CD8-positive, alpha-beta memory T cell (primary cell): ENCODE results near the gene CLEC10A. TPM values are rescaled to one million over a fixed set of nuclear protein-coding genes. Genes with fewer than 3 reads are reported as not detected.
A peak's percentile ranks its signal among the peaks of the same experiment; 100 is the strongest.
"Not testable (repeated sequence)": the region's sequence is repeated elsewhere in the genome, so short reads cannot be mapped to it uniquely, and the experiment has no call there.

Experiments used
- CTCF ChIA-PET: fragments of 350-600 bp; sonication (Branson Sonifier 250); formaldehyde crosslinking; loops from one replicate; lab custom pipeline; 2021; ENCODE audit warnings: antibody characterized with exemption; lab: Charles Lee
- POLR2A ChIA-PET: fragments of 350-600 bp; sonication (Branson Sonifier 250); formaldehyde crosslinking; loops from one replicate; lab custom pipeline; 2021; ENCODE audit warnings: antibody characterized with exemption; lab: Charles Lee
- DNase-seq, 5 donors: peaks; one replicate each; pipeline versions ENCODE4 v3.0.0 to v3.0.0-alpha.2; 2020 to 2022; ENCODE audit warnings: mixed read lengths in 1 of 5
- H3K27ac ChIP-seq: one replicate; pipeline ENCODE4 v1.7.0; 2013; ENCODE audit warnings: low read depth, mild to moderate bottlenecking, low read length, moderate library complexity
- H3K27me3 ChIP-seq: 2 replicates; pipeline ENCODE4 v1.7.0; 2013; ENCODE audit warnings: low read length, mild to moderate bottlenecking; ENCODE audit not compliant: insufficient read depth, poor library complexity, severe bottlenecking
- H3K36me3 ChIP-seq: 2 replicates; pipeline ENCODE4 v1.7.0; 2013; ENCODE audit warnings: mild to moderate bottlenecking, low read length, moderate library complexity; ENCODE audit not compliant: insufficient read depth
- H3K4me1 ChIP-seq: 2 replicates; pipeline ENCODE4 v1.7.0; 2013; ENCODE audit warnings: mild to moderate bottlenecking, low read length, moderate library complexity; ENCODE audit not compliant: insufficient read depth
- H3K4me3 ChIP-seq: 2 replicates; pipeline ENCODE4 v1.7.0; 2013; ENCODE audit warnings: mild to moderate bottlenecking, low read length
- H3K9me3 ChIP-seq: 2 replicates; pipeline ENCODE4 v1.7.0; 2013; ENCODE audit warnings: mild to moderate bottlenecking, low read length
- H3K27ac Mint-ChIP-seq, 8 donors: one replicate each; pipeline ENCODE4 v1.8.0; 2020 to 2021; ENCODE audit warnings: mixed read lengths in 8 of 8, mild to moderate bottlenecking in 6 of 8, inconsistent platforms in 3 of 8, moderate library complexity in 3 of 8
- H3K27me3 Mint-ChIP-seq, 2 donors: one replicate each; pipeline ENCODE4 v1.8.0; 2020 to 2021; ENCODE audit warnings: mixed read lengths in 2 of 2, mild to moderate bottlenecking in 1 of 2, moderate library complexity in 1 of 2
- H3K36me3 Mint-ChIP-seq, 3 donors: one replicate each; pipeline ENCODE4 v1.8.0; 2020 to 2021; ENCODE audit warnings: mixed read lengths in 3 of 3, inconsistent platforms in 1 of 3, mild to moderate bottlenecking in 1 of 3
- H3K4me1 Mint-ChIP-seq, 3 donors: one replicate each; pipeline ENCODE4 v1.8.0; 2020 to 2021; ENCODE audit warnings: mixed read lengths in 3 of 3, inconsistent platforms in 1 of 3, mild to moderate bottlenecking in 1 of 3
- H3K4me3 Mint-ChIP-seq, 7 donors: one replicate each; pipeline ENCODE4 v1.8.0; 2020 to 2021; ENCODE audit warnings: mixed read lengths in 7 of 7, mild to moderate bottlenecking in 6 of 7, moderate library complexity in 4 of 7, inconsistent platforms in 2 of 7
- H3K9me3 Mint-ChIP-seq, 5 donors: one replicate each; pipeline ENCODE4 v1.8.0; 2020 to 2022; ENCODE audit warnings: mixed read lengths in 5 of 5, mild to moderate bottlenecking in 3 of 5, moderate library complexity in 2 of 5, inconsistent platforms in 1 of 5
- polyA plus RNA-seq: library from polyadenylated mRNA; unstranded; fragments of 300-500 nt; fragmentation: Illumina TruSeq; gene quantifications from one replicate; pipeline ENCODE4 v1.2.3, GENCODE V29; 2021
- total RNA-seq, 2 experiments: library from RNA; stranded (reverse); gene quantifications; one replicate each; pipeline ENCODE4 v1.2.3, GENCODE V29; 2021

The CLEC10A gene
- total and polyA plus RNA-seq, 3 experiments from 2014 or later: 0.33 to 0.42 TPM; not detected in 1

DNA sequence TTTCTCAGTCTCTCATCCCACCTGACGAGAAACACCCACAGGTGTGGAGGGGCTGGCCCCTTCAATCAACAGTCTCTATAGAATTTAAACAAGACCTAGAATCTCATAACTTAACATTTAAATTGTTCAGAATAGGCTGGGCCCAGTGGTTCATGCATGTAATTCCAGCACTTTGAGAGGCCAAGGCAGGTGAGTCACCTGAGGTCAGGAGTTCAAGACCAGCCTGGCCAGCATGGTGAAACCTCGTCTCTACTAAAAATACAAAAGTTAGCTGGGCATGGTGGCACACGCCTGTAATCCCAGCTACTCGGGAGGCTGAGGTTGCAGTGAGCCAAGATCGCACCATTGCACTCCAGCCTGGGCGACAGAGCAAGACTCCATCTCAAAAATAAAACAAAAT lies 9.5 kb upstream of the CLEC10A start:
- H3K4me1 Mint-ChIP-seq, H3K4me3 Mint-ChIP-seq, H3K27ac Mint-ChIP-seq, POLR2A ChIA-PET, H3K4me3 ChIP-seq, H3K4me1 ChIP-seq, H3K9me3 ChIP-seq, DNase-seq, H3K9me3 Mint-ChIP-seq, H3K36me3 Mint-ChIP-seq, H3K27me3 ChIP-seq, H3K27ac ChIP-seq, CTCF ChIA-PET, H3K36me3 ChIP-seq: not testable (repeated sequence)
- H3K27me3 Mint-ChIP-seq: peaks cover 21 to 31% of the 10 kb centered on the region in 2 donors

DNA sequence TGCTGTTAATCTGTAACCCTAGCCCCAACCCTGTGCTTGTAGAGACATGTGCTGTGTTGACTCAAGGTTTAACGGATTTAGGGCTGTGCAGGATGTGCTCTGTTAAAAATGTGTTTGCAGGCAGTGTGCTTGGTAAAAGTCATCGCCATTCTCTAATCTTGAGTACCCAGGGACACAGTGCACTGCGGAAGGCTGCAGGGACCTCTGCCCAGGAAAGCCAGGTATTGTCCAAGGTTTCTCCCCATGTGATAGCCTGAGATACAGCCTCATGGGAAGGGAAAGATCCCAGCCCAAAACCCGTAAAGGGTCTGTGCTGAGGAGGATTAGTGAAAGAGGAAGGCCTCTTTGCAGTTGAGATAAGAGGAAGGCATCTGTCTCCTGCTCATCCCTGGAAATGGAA lies 8.4 kb upstream of the CLEC10A start:
- not testable (repeated sequence) for H3K27ac Mint-ChIP-seq
- peaks cover 21 to 29% of the 10 kb centered on the region in 2 donors for H3K27me3 Mint-ChIP-seq

DNA sequence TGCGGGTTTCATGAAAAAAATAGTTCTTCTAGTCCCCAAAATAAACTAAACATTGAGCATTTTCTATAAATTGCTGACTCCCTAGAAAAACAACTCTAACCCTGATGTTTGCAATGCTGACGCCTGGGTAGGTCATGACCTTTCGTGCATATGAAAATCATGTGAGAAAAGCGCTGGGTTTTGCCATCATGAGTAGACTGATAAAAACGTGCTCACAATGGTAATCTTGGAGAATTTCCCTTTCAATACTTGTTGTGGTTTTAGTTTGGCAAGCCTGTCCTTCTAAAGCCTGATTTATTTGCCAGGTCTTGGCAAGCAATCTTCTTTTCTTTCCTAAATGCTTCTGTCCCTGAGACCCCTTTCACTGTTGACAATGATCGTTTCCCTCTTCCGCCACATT lies 4.0 kb upstream of the CLEC10A start:
- H3K27me3 ChIP-seq: no peaks in the 10 kb centered on the region
- Mint-ChIP-seq H3K4me1 (peaks cover 34 to 44% (median 37%) of the 10 kb centered on the region in 3 donors), H3K4me3 (no peak overlapping the region), H3K36me3 (no peaks in the 10 kb centered on the region), H3K27me3 (peaks cover 16 to 19% of the 10 kb centered on the region in 2 donors), H3K27ac (peak overlapping the region in 3 of 8 donors; percentile 47 to 64 (median 55)), H3K9me3 (no peaks in the 10 kb centered on the region)
- no peak overlapping the region for H3K4me3 ChIP-seq
- no peak overlapping the region for H3K27ac ChIP-seq
- no peak for DNase-seq
- POLR2A ChIA-PET: no interaction called here
- CTCF ChIA-PET: no interaction called here
- no peaks in the 10 kb centered on the region for H3K36me3 ChIP-seq
- H3K4me1 ChIP-seq: peaks cover 20% of the 10 kb centered on the region
- H3K9me3 ChIP-seq: no peaks in the 10 kb centered on the region

More for the DNA sequence above, 8.4 kb upstream of the CLEC10A start:
- H3K27ac ChIP-seq, CTCF ChIA-PET, H3K9me3 ChIP-seq, H3K4me3 Mint-ChIP-seq, H3K4me1 ChIP-seq, H3K9me3 Mint-ChIP-seq, H3K36me3 ChIP-seq, H3K36me3 Mint-ChIP-seq, POLR2A ChIA-PET, H3K4me3 ChIP-seq, H3K27me3 ChIP-seq, DNase-seq: not testable (repeated sequence)
- H3K4me1 Mint-ChIP-seq: peaks cover 9 to 13% (median 11%) of the 10 kb centered on the region in 3 donors

DNA sequence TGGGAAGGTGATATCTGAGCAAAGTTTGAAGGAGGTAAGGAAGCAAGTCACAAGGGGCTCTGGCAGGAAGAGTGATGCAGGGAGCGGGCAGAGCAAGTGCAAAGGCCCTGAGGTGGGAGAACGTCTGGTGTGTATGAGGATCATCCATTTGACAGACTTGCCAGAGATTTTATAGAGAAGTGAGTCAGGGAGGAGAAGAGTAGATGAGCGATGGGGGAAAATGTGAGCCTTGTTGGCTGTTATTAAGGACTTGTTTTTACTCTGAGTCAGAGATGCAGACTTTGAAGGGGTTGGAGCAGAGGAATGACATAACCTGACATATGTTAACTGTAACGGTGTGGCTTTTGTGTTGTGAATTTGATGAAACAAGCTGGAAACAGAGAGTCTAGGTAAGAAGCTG lies 3.5 kb upstream of the CLEC10A start:
- ChIA-PET CTCF (no interaction called here), POLR2A (no interaction called here)
- H3K4me1 ChIP-seq: peaks cover 20% of the 10 kb centered on the region
- no peaks in the 10 kb centered on the region for H3K9me3 ChIP-seq
- Mint-ChIP-seq H3K36me3 (no peaks in the 10 kb centered on the region), H3K27me3 (peaks cover 12 to 15% of the 10 kb centered on the region in 2 donors), H3K4me3 (peak overlapping the region in 1 of 7 donors; percentile 25), H3K4me1 (peaks cover 34 to 44% (median 37%) of the 10 kb centered on the region in 3 donors), H3K27ac (peak overlapping the region in 1 of 8 donors; percentile 25), H3K9me3 (no peaks in the 10 kb centered on the region)
- no peak overlapping the region for H3K4me3 ChIP-seq
- H3K27me3 ChIP-seq: no peaks in the 10 kb centered on the region
- DNase-seq: no peak
- no peaks in the 10 kb centered on the region for H3K36me3 ChIP-seq
- no peak overlapping the region for H3K27ac ChIP-seq

DNA sequence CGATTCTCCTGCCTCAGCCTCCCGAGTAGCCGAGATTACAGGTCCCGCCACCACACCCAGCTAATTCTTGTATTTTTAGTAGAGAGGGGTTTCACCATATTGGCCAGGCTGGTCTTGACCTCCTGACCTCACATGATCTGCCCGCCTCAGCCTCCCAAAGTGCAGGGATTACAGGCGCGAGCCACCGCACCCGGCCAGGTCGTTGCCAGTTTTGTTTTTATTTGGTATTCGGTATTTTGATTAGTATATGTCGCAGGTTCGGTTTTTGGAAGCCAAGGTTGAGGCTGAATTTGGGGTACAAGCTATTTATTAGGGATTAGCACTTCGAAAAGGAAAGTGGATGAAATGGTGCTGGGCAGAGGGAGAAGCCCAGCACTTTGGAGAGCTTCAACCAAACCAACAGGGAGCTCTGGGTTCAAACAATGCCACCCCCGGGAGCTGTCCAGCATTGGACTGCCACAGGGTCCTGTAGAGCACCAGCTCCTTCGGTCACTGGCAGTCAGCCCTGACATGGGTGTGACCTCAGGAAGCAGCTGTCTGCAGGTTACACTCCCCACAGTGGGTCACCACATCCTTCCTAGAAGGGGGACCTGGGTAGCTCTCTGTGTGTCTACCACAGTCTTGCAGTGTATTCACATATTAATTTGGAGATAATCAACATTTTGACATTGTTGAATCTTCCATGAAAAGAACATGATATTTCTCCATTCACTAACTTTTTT lies 1.5 kb upstream of the CLEC10A start:
- CTCF ChIA-PET: interaction anchor here (1.8 to 2.0 kb wide), 2 partner anchors 29 to 35 kb away, joined by 4 read pairs; no protein-coding TSS in a partner anchor
- peak overlapping the region in 5 of 7 donors; percentile 58 to 75 (median 67) for H3K4me3 Mint-ChIP-seq
- POLR2A ChIA-PET: interaction anchor here (0.5 to 0.7 kb wide), 2 partner anchors 25 to 1880 kb away, joined by 3 read pairs; no protein-coding TSS in a partner anchor

DNA sequence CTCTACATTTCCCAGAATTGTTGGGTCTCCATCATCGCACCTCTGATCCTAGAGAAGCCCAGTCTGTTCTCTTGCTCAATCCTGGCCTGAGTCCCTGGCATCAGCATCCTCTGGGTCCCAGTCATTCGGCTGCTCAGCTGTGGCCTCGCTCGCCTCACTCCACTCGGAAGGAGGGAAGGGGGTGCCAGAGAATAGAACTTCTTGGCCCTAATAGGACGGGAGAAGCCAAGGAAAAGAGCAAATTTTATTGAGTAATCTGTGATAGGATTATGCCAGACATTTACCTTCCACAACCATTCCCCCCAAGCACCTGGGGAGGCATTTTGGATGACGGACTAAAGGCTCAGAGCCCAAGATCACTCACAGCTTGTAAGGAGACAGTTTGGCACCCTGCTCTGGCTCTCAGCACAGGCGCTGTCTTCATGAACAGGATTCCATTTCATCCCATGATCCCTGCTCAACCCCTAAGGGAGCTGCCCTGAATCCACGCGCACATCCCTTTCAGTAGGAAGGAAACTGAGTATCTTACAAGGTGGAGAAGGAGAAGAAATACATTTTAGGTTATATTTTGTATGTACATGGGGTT lies 498 bp upstream of the CLEC10A start:
- Histone ChIP-seq H3K27ac (no peak overlapping the region), H3K27me3 (no peaks in the 10 kb centered on the region), H3K4me1 (peaks cover 20% of the 10 kb centered on the region), H3K36me3 (no peaks in the 10 kb centered on the region), H3K9me3 (no peaks in the 10 kb centered on the region), H3K4me3 (no peak overlapping the region)
- Mint-ChIP-seq H3K4me1 (peaks cover 34 to 44% (median 37%) of the 10 kb centered on the region in 3 donors), H3K4me3 (peak overlapping the region in 1 of 7 donors; percentile 54), H3K36me3 (no peaks in the 10 kb centered on the region), H3K27ac (peak overlapping the region in 1 of 8 donors; percentile 8), H3K9me3 (no peaks in the 10 kb centered on the region), H3K27me3 (peaks cover 1 to 4% of the 10 kb centered on the region in 2 donors)
- CTCF ChIA-PET: interaction anchor here (1.8 to 2.0 kb wide), 2 partner anchors 28 to 34 kb away, joined by 4 read pairs; no protein-coding TSS in a partner anchor
- DNase-seq: no peak
- POLR2A ChIA-PET: no interaction called here

More for the DNA sequence above, 1.5 kb upstream of the CLEC10A start:
- H3K4me1 Mint-ChIP-seq: peaks cover 34 to 44% (median 37%) of the 10 kb centered on the region in 3 donors
- peaks cover 1 to 4% of the 10 kb centered on the region in 2 donors for H3K27me3 Mint-ChIP-seq
- Histone ChIP-seq H3K27ac (no peak overlapping the region), H3K4me3 (no peak overlapping the region), H3K9me3 (no peaks in the 10 kb centered on the region), H3K4me1 (peaks cover 20% of the 10 kb centered on the region), H3K36me3 (no peaks in the 10 kb centered on the region), H3K27me3 (no peaks in the 10 kb centered on the region)
- H3K36me3 Mint-ChIP-seq: no peaks in the 10 kb centered on the region
- H3K9me3 Mint-ChIP-seq: no peaks in the 10 kb centered on the region
- peak overlapping the region in 2 of 8 donors; percentile 33 to 63 for H3K27ac Mint-ChIP-seq
- DNase-seq: peak; percentile 2 to 60 (median 25)

DNA sequence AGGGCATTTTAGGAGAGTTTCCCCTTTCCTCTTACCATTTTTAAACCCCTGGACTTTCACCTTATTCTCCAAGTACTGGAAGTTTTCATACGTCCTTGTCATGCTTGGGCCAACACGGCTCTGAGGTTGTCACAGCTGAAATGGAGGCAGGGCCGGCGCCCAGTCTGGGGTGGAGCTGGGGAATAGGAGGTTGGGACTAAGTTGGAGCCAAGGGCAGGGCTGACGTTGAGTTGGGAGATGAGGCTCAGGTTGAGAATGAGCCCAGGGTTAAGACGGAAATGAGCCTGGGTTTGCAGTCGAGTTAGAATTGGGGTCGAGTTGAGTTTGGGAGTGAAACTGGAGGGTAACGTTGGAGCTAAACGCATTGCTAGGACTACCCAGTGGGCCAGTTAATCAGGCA lies 1.3 kb downstream of the CLEC10A start:
- peaks cover 16% of the 10 kb centered on the region for H3K4me1 ChIP-seq
- peak overlapping the region in 1 of 7 donors; percentile 23 for H3K4me3 Mint-ChIP-seq
- H3K4me1 Mint-ChIP-seq: peaks cover 26 to 34% (median 30%) of the 10 kb centered on the region in 3 donors
- no peaks in the 10 kb centered on the region for H3K9me3 ChIP-seq
- DNase-seq: no peak
- H3K27ac Mint-ChIP-seq: peak overlapping the region in 2 of 8 donors; percentile 7 to 15
- H3K27ac ChIP-seq: no peak overlapping the region
- H3K36me3 Mint-ChIP-seq: no peaks in the 10 kb centered on the region
- no peaks in the 10 kb centered on the region for H3K27me3 ChIP-seq
- H3K36me3 ChIP-seq: no peaks in the 10 kb centered on the region
- CTCF ChIA-PET: no interaction called here
- no peaks in the 10 kb centered on the region for H3K27me3 Mint-ChIP-seq
- POLR2A ChIA-PET: interaction anchor here (0.5 kb wide), 1 partner anchor 54 kb away, joined by 3 read pairs; no protein-coding TSS in a partner anchor
- H3K4me3 ChIP-seq: no peak overlapping the region
- H3K9me3 Mint-ChIP-seq: no peaks in the 10 kb centered on the region
